Lower leg skin (tissue), 4 donors: ENCODE data around the gene SGIP1. TPM values are rescaled to one million over a fixed set of nuclear protein-coding genes. Genes with fewer than 3 reads are reported as not detected.
"Not testable (repeated sequence)": the region's sequence is repeated elsewhere in the genome, so short reads cannot be mapped to it uniquely, and the experiment has no call there.

Experiments used
- DNase-seq, 2 donors: peaks; one replicate each; pipeline ENCODE4 v3.0.0-alpha.2; 2019; ENCODE audit warnings: low spot score in 2 of 2
- H3K4me3 ChIP-seq: fragments of 200-600 bp; sonication (generic); 2 replicates; pipeline ENCODE4 v1.5.1; 2017; ENCODE audit warnings: mild to moderate bottlenecking, low read depth; ENCODE audit not compliant: poor library complexity, severe bottlenecking
- CTCF ChIP-seq, 3 donors: fragments of 450-650 bp; IDR thresholded peaks; one replicate each; pipeline ENCODE4 v1.5.1; 2016; ENCODE audit warnings: antibody characterized with exemption in 3 of 3, mild to moderate bottlenecking in 3 of 3, moderate library complexity in 2 of 3
- POLR2A ChIP-seq, 2 donors: fragments of 450-650 bp; IDR thresholded peaks; one replicate each; pipeline ENCODE4 v1.6.1; 2016 to 2017; ENCODE audit warnings: antibody characterized with exemption in 2 of 2, mild to moderate bottlenecking in 1 of 2, moderate library complexity in 1 of 2
- WGBS, 2 donors: methylation state at CpG; one replicate each; pipeline ENCODE4 v1.1.5; 2018; 5-methylcytosine and 5-hydroxymethylcytosine counted together
- intact Hi-C: fragments of 100-400 bp; cut with DNase I; formaldehyde crosslinking; loops from one replicate; pipeline ENCODE4 v1.15.0; 2023; ENCODE audit warnings: low total_unique reads
- total RNA-seq, 4 donors: library from RNA; depleted of rRNA; stranded (reverse); fragments of >200 nt; gene quantifications; one replicate each; pipeline ENCODE4 v1.1.0, GENCODE V29; 2016

SGIP1 gene
- total RNA-seq, 4 donors from 2014 or later = 0.39 to 7.0 (median 2.4) TPM

GRCh38 chr1:66777831-66778230, 243.9 kb downstream of the SGIP1 start:
- H3K4me3 ChIP-seq = no peak overlapping the region
- 52 to 53% methylated on average over 3 of the region's 3 CpGs for WGBS, 2 donors
- intact Hi-C loops = no loop called here
- no peak for TF ChIP-seq CTCF (IDR thresholded peaks at IDR 0.05)
- no peak for TF ChIP-seq POLR2A (IDR thresholded peaks at IDR 0.05)
- no peak for DNase-seq

- no peak for TF ChIP-seq POLR2A (IDR thresholded peaks at IDR 0.05)
- no peak for TF ChIP-seq CTCF (IDR thresholded peaks at IDR 0.05)
- H3K4me3 ChIP-seq = no peak overlapping the region
- intact Hi-C loops = no loop called here
- 51 to 58% methylated on average over 4 of the region's 4 CpGs for WGBS, 2 donors
- no peak for DNase-seq
These were observed 244.3 kb downstream of the SGIP1 start for GRCh38 chr1:66778266-66778665.

GRCh38 chr1:66778969-66779368, 245.0 kb downstream of the SGIP1 start:
- WGBS, 2 donors = 48 to 69% methylated on average over 4 of the region's 4 CpGs
- TF ChIP-seq CTCF (IDR thresholded peaks at IDR 0.05) (no peak), POLR2A (IDR thresholded peaks at IDR 0.05) (no peak)

GRCh38 chr1:66779475-66780078, 245.6 kb downstream of the SGIP1 start:
- TF ChIP-seq CTCF (IDR thresholded peaks at IDR 0.05) (no peak), POLR2A (IDR thresholded peaks at IDR 0.05) (no peak)
- DNase-seq = no peak

More at GRCh38 chr1:66778969-66779368, 245.0 kb downstream of the SGIP1 start:
- intact Hi-C loops = no loop called here
- no peak for DNase-seq
- no peak overlapping the region for H3K4me3 ChIP-seq

GRCh38 chr1:66785800-66786199, 251.8 kb downstream of the SGIP1 start:
- H3K4me3 ChIP-seq, DNase-seq, intact Hi-C loops: not testable (repeated sequence)
- 81 to 100% methylated on average over 1 to 2 of the region's 2 CpGs for WGBS, 2 donors

More at GRCh38 chr1:66779475-66780078, 245.6 kb downstream of the SGIP1 start:
- 69 to 88% methylated on average over 2 of the region's 2 CpGs for WGBS, 2 donors
- intact Hi-C loops = no loop called here
- H3K4me3 ChIP-seq = no peak overlapping the region

GRCh38 chr1:66787641-66788040, 253.7 kb downstream of the SGIP1 start:
- intact Hi-C loops = no loop called here
- no peak overlapping the region for H3K4me3 ChIP-seq
- 89 to 91% methylated on average over 4 of the region's 4 CpGs for WGBS, 2 donors
- no peak for DNase-seq
- no peak for TF ChIP-seq POLR2A (IDR thresholded peaks at IDR 0.05)
- TF ChIP-seq CTCF (IDR thresholded peaks at IDR 0.05) = no peak
